22Rv1 (cell line): ENCODE data around the gene PSMB2.
A peak's percentile ranks its signal among the peaks of the same experiment; 100 is the strongest.
"Not testable (repeated sequence)": the region's sequence is repeated elsewhere in the genome, so short reads cannot be mapped to it uniquely, and the experiment has no call there.

Source experiments
- H3K27ac ChIP-seq: fragments of 450-650 bp; 2 replicates; pipeline ENCODE4 v1.5.1; 2017
- ZFX ChIP-seq: fragments of 450-650 bp; IDR thresholded peaks from 2 replicates; pipeline ENCODE4 v1.6.1; 2017; ENCODE audit warnings: antibody characterized with exemption, borderline replicate concordance
- TF ChIP-seq, protein P1 (sequence below): fragments of 450-650 bp; IDR thresholded peaks from 2 replicates; pipeline ENCODE4 v1.5.1; 2017; ENCODE audit warnings: mild to moderate bottlenecking

PSMB2 gene

DNA sequence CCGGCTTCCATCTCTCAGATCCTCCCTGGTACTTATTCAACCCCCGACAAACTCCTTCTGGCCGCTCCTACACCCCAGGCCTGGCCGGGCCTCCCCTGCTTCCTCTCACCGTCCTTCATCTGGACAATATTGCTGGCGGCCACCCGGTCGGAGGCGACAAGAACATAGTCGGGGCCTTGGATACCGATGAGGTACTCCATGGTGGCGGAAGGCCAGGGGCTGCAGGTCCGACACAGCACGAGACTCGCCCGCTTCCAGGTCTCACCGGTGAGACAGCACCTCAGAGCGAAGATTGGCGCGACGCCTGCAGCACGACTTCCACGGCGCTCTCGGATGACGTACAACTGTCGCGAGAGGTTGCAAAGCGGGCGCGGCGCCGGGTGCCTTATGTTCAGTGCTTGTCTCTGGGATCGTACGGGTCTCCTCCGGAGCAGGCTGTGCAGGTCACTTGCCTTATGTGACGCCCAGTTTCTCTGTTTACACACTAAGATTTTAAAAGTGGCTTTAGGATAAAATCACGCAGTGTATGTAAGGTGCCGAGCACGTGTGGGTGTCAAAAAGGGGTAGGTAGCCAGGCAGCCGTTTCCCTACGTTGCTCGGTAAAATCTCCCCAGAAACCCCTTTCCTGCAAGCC lies at the start of gene PSMB2:
Gene PSMB2, minus strand, starts transcription at position 294 of the 634 bp plus-strand sequence. Its CDS starts 94 bp downstream, at position 200.
- TF ChIP-seq ZFX: no peak
- TF ChIP-seq, protein P1, sequence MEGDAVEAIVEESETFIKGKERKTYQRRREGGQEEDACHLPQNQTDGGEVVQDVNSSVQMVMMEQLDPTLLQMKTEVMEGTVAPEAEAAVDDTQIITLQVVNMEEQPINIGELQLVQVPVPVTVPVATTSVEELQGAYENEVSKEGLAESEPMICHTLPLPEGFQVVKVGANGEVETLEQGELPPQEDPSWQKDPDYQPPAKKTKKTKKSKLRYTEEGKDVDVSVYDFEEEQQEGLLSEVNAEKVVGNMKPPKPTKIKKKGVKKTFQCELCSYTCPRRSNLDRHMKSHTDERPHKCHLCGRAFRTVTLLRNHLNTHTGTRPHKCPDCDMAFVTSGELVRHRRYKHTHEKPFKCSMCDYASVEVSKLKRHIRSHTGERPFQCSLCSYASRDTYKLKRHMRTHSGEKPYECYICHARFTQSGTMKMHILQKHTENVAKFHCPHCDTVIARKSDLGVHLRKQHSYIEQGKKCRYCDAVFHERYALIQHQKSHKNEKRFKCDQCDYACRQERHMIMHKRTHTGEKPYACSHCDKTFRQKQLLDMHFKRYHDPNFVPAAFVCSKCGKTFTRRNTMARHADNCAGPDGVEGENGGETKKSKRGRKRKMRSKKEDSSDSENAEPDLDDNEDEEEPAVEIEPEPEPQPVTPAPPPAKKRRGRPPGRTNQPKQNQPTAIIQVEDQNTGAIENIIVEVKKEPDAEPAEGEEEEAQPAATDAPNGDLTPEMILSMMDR: no peak
- peak within 1 kb of the TSS; percentile 98 for H3K27ac ChIP-seq

DNA sequence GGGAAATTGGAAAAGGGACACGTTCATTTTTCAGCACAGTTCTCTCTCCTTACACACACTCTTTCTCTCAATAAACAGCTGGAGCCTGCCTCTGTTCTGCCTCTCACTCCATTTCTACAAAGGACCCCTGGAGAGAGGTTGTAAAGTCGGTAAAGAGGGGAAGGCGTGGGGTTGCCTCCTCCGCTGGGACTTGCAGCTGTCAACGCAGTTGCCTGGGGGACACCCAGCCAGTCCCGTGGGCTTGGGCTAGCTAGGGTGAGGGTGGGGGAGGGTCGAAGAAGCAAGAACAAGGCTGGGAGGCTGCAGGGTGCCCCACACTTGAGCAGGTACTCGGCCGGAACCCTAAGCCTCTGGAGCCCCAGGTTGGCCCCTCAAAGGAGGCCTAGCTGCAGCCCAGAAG lies 49.8 kb upstream of the PSMB2 start:
- TF ChIP-seq, protein P1: no peak
- no peak overlapping the region for H3K27ac ChIP-seq

DNA sequence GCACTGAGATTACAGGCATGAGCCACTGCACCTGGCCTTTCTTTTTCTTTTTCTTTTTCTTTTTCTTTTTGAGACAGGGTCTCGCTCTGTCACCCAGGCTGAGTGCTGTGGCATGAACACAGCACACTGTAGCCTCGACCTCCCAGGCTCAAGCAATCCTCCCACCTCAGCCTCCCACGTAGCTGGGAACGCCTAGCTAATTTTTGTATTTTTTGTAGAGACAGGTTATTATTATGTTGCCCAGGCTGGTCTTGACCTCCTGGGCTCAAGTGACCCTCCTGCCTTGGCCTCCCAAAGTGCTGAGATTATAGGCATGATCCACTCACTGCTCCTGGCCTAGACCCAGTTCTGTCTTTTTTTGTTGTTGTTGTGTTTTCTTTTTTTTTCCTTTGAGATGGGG lies 48.8 kb upstream of the PSMB2 start:
- H3K27ac ChIP-seq: not testable (repeated sequence)

DNA sequence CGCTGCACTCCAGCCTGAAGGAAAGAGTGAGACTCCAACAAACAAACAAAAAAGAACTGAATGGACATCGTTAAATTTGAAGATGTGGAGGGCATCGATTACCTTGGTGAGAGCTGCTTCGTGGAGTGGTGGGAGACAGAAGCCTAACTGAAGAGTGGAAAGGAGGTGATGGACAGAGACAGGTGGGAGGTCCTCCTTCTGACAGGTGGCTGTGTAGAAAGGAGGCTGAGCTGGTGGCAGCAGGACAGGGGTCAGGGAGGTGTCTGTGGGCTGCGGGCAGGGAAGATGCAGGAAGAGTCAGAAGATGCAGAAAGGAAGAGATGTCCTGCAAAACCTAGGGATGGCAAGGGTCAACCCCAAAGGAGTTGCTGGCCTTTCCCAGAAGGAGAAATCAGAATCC lies 46.8 kb upstream of the PSMB2 start:
- no peak for TF ChIP-seq ZFX
- TF ChIP-seq, protein P1: no peak
- H3K27ac ChIP-seq: no peak overlapping the region

DNA sequence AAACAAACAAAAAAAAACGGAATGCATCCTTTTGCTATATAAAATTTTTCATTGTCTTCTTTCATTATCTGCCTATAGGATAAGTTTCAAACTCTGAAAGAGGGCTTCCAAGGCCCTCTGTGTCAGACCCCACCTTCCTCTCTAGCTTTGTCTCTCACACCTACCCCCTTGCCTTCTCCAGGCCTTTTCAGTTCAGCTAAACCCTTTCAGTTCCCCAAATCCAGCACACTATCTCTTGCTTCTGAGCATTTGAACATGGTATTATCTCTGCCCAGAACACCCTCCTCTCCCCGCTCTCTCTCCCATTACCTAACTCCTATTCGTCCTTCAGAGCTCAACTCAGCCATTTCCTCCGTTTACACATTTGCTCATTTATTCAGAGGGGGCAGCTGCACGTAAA lies 41.7 kb upstream of the PSMB2 start:
- TF ChIP-seq, protein P1: no peak
- TF ChIP-seq ZFX: no peak
- no peak overlapping the region for H3K27ac ChIP-seq

DNA sequence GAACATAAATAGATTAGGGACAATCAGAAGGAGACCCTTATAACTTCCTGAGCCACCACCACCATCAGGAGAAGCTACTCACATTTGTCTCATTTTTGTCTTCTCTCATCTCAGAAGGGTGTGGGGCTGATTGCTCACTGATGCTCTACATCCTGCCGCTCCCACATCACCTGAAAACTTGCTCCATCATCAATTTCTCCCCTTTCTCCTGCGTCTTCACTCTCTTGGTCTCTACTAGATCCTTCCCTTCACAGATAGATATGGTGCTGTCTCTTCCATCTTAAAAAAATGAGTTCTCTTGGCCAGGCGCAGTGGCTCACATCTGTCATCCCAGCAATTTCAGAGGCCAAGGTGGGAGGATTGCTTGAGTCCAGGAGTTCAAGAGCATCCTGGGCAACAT lies 38.9 kb upstream of the PSMB2 start:
- TF ChIP-seq, protein P1: no peak
- no peak for TF ChIP-seq ZFX
- H3K27ac ChIP-seq: no peak overlapping the region

DNA sequence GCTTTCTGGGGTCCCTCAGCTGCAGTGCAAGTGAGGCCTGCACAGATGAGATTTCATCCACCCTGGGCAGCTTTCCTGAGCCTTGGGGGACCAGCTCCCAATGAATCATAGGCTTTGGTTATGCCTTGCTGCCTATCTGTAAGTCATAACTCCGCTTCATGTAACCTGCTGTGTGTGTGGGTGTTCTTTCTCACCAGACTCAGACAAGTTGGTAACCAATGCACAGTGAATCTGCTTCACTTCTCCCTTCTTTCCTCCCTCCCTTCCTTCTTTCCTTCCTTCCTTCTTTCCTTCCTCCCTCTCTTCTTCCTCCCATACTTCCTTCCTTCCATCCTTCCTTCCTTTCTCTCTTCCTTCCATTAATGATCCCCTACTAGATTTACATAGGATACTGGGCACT lies 34.4 kb upstream of the PSMB2 start:
- TF ChIP-seq, protein P1: no peak
- no peak for TF ChIP-seq ZFX
- no peak overlapping the region for H3K27ac ChIP-seq

DNA sequence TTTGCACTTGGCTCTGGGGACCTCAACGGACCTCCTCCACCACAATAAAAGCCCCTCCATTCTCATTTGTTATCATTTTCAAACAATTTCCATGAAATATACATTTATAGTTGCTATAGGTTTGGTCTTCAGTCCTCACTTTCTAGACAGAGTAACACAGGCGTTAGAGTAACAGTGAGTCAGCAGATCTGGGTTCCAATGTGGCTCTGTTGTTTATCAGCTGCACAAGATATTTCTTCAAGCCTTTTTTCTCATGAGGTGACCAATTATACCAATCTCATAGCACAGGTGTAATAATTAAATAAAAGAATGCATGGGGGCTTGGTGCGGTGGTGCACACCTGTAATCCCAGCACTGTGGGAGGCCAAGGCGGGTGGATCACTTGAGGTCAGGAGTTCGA lies 32.8 kb upstream of the PSMB2 start:
- TF ChIP-seq ZFX: no peak
- TF ChIP-seq, protein P1: no peak
- H3K27ac ChIP-seq: no peak overlapping the region
